Peyer's patch (tissue), 4 donors: ENCODE results near the gene NBAS. TPM values are rescaled to one million over a fixed set of nuclear protein-coding genes. Genes with fewer than 3 reads are reported as not detected.
"Not testable (repeated sequence)": the region's sequence is repeated elsewhere in the genome, so short reads cannot be mapped to it uniquely, and the experiment has no call there.

Experiments
- DNase-seq, 3 donors: peaks; one replicate each; pipeline ENCODE4 v3.0.0-alpha.2; 2017 to 2019
- H3K27ac ChIP-seq, 4 donors: fragments of 200-600 bp; sonication (generic); one replicate each; pipeline ENCODE4 v1.5.1; 2016 to 2019
- H3K27me3 ChIP-seq, 2 donors: fragments of 200-600 bp; sonication (generic); one replicate each; pipeline ENCODE4 v1.5.1; 2019
- H3K36me3 ChIP-seq, 3 donors: fragments of 200-600 bp; sonication (generic); one replicate each; pipeline ENCODE4 v1.5.1; 2016 to 2019
- H3K4me1 ChIP-seq, 4 donors: fragments of 200-600 bp; sonication (generic); one replicate each; pipeline ENCODE4 v1.5.1; 2016 to 2019
- H3K4me3 ChIP-seq, 4 donors: fragments of 200-600 bp; sonication (generic); 1 replicate in 3 of 4; 2 replicates in 1 of 4; pipeline ENCODE4 v1.5.1; 2016 to 2019; ENCODE audit warnings: mild to moderate bottlenecking in 1 of 4
- H3K9me3 ChIP-seq, 4 donors: fragments of 200-600 bp; sonication (generic); one replicate each; pipeline ENCODE4 v1.5.1; 2016 to 2019; ENCODE audit warnings: mild to moderate bottlenecking in 1 of 4
- CTCF ChIP-seq, 6 experiments: fragments of 450-650 bp in 4 of 6; fragments of 200-600 bp in 2 of 6; sonication (generic) in 1 of 6; IDR thresholded peaks; one replicate each; pipeline ENCODE4 v1.5.1; 2017 to 2019; ENCODE audit warnings: antibody characterized with exemption in 6 of 6, mild to moderate bottlenecking in 3 of 6, moderate library complexity in 1 of 6
- POLR2A ChIP-seq, 2 donors: fragments of 450-650 bp; IDR thresholded peaks; one replicate each; pipeline ENCODE4 v1.5.1; 2017; ENCODE audit warnings: antibody characterized with exemption in 2 of 2, mild to moderate bottlenecking in 2 of 2, moderate library complexity in 2 of 2
- total RNA-seq, 4 donors: library from RNA; depleted of rRNA; stranded (reverse); fragments of >200 nt; gene quantifications; one replicate each; pipeline ENCODE4 v1.1.0, GENCODE V29; 2016

The NBAS gene
- total RNA-seq, 4 donors from 2014 or later = 43.2 to 70.2 (median 55.3) TPM

GRCh38 chr2:15412779-15413178, 148.4 kb downstream of the NBAS start:
- H3K4me3 ChIP-seq = no peak overlapping the region
- H3K27ac ChIP-seq = no peak overlapping the region
- no peak for DNase-seq
- no peaks in the 10 kb centered on the region for H3K27me3 ChIP-seq
- H3K4me1 ChIP-seq = no peaks in the 10 kb centered on the region
- H3K36me3 ChIP-seq = peaks cover 0 to 29% (median 0%) of the 10 kb centered on the region in 3 donors
- no peak for TF ChIP-seq POLR2A (IDR thresholded peaks at IDR 0.05)
- no peak for TF ChIP-seq CTCF (IDR thresholded peaks at IDR 0.05)
- no peaks in the 10 kb centered on the region for H3K9me3 ChIP-seq

GRCh38 chr2:15412309-15412708, 148.8 kb downstream of the NBAS start:
- no peak overlapping the region for H3K27ac ChIP-seq
- H3K4me3 ChIP-seq = no peak overlapping the region
- DNase-seq = no peak
- TF ChIP-seq CTCF (IDR thresholded peaks at IDR 0.05) (no peak), POLR2A (IDR thresholded peaks at IDR 0.05) (no peak)
- peaks cover 0 to 29% (median 0%) of the 10 kb centered on the region in 3 donors for H3K36me3 ChIP-seq
- H3K27me3 ChIP-seq = no peaks in the 10 kb centered on the region
- no peaks in the 10 kb centered on the region for H3K9me3 ChIP-seq
- H3K4me1 ChIP-seq = no peaks in the 10 kb centered on the region

GRCh38 chr2:15410884-15411283, 150.2 kb downstream of the NBAS start:
- TF ChIP-seq CTCF (IDR thresholded peaks at IDR 0.05) = no peak
- TF ChIP-seq POLR2A (IDR thresholded peaks at IDR 0.05) = no peak
- H3K4me3 ChIP-seq = no peak overlapping the region
- H3K9me3 ChIP-seq = no peaks in the 10 kb centered on the region
- H3K27me3 ChIP-seq = no peaks in the 10 kb centered on the region
- peaks cover 0 to 24% (median 0%) of the 10 kb centered on the region in 3 donors for H3K36me3 ChIP-seq
- H3K4me1 ChIP-seq = no peaks in the 10 kb centered on the region
- no peak overlapping the region for H3K27ac ChIP-seq
- DNase-seq = no peak

- TF ChIP-seq CTCF (IDR thresholded peaks at IDR 0.05) (no peak), POLR2A (IDR thresholded peaks at IDR 0.05) (no peak)
- Histone ChIP-seq H3K27me3 (no peaks in the 10 kb centered on the region), H3K4me1 (no peaks in the 10 kb centered on the region), H3K4me3 (no peak overlapping the region), H3K9me3 (no peaks in the 10 kb centered on the region), H3K36me3 (peaks cover 0 to 16% (median 0%) of the 10 kb centered on the region in 3 donors), H3K27ac (no peak overlapping the region)
- no peak for DNase-seq
Measured at GRCh38 chr2:15408759-15409158, 152.4 kb downstream of the NBAS start.

- Histone ChIP-seq H3K4me3 (no peak overlapping the region), H3K36me3 (peaks cover 0 to 16% (median 0%) of the 10 kb centered on the region in 3 donors), H3K4me1 (no peaks in the 10 kb centered on the region), H3K27me3 (no peaks in the 10 kb centered on the region), H3K27ac (no peak overlapping the region), H3K9me3 (no peaks in the 10 kb centered on the region)
- TF ChIP-seq POLR2A (IDR thresholded peaks at IDR 0.05) (no peak), CTCF (IDR thresholded peaks at IDR 0.05) (no peak)
- no peak for DNase-seq
Measured at GRCh38 chr2:15407666-15408065, 153.5 kb downstream of the NBAS start.

GRCh38 chr2:15404511-15404910, 156.6 kb downstream of the NBAS start:
- not testable (repeated sequence) for H3K36me3 ChIP-seq, H3K9me3 ChIP-seq, H3K4me3 ChIP-seq, DNase-seq, H3K4me1 ChIP-seq, H3K27me3 ChIP-seq, H3K27ac ChIP-seq
